Breast epithelium (tissue), 4 donors: ENCODE data around the gene GCC2. TPM values are rescaled to one million over a fixed set of nuclear protein-coding genes. Genes with fewer than 3 reads are reported as not detected.
"Not testable (repeated sequence)": the region's sequence is repeated elsewhere in the genome, so short reads cannot be mapped to it uniquely, and the experiment has no call there.

Experiments
- DNase-seq, 2 donors: peaks; one replicate each; pipeline ENCODE4 v3.0.0-alpha.2; 2019; ENCODE audit warnings: low spot score in 2 of 2
- H3K27ac ChIP-seq, 2 donors: fragments of 200-600 bp; sonication (generic) in 1 of 2; one replicate each; pipeline ENCODE4 v1.5.1; 2016 to 2019; ENCODE audit warnings: mild to moderate bottlenecking in 1 of 2
- H3K27me3 ChIP-seq, 2 donors: fragments of 200-600 bp; sonication (generic) in 1 of 2; one replicate each; pipeline versions ENCODE4 v1.5.1 to v1.6.0; 2017 to 2019; ENCODE audit warnings: control low read depth in 1 of 2, mild to moderate bottlenecking in 1 of 2
- H3K36me3 ChIP-seq: fragments of 200-600 bp; one replicate; pipeline ENCODE4 v1.5.1; 2019
- H3K4me1 ChIP-seq, 2 donors: fragments of 200-600 bp; sonication (generic); one replicate each; pipeline ENCODE4 v1.5.1; 2016 to 2019; ENCODE audit warnings: control low read depth in 1 of 2
- H3K4me3 ChIP-seq, 3 donors: fragments of 200-600 bp; sonication (generic); 1 replicate in 2 of 3; 2 replicates in 1 of 3; pipeline ENCODE4 v1.5.1; 2016 to 2019; ENCODE audit warnings: mild to moderate bottlenecking in 3 of 3, moderate library complexity in 2 of 3
- H3K9me3 ChIP-seq, 2 donors: fragments of 200-600 bp; sonication (generic) in 1 of 2; one replicate each; pipeline ENCODE4 v1.5.1; 2016 to 2019; ENCODE audit warnings: control low read depth in 1 of 2
- POLR2A ChIP-seq: fragments of 450-650 bp; IDR thresholded peaks from one replicate; pipeline ENCODE4 v1.6.1; 2016; ENCODE audit warnings: antibody characterized with exemption, mild to moderate bottlenecking, moderate library complexity
- POLR2AphosphoS5 ChIP-seq, 3 donors: sonication (generic); formaldehyde crosslinking; IDR thresholded peaks; one replicate each; pipeline ENCODE4 v1.6.1; 2017; ENCODE audit warnings: antibody characterized with exemption in 3 of 3
- intact Hi-C: fragments of 100-400 bp; cut with DNase I; formaldehyde crosslinking; loops from one replicate; pipeline ENCODE4 v1.15.1; 2023; ENCODE audit warnings: low total_unique reads
- total RNA-seq, 3 donors: library from RNA; depleted of rRNA; stranded (reverse); fragments of >200 nt; gene quantifications; one replicate each; pipeline ENCODE4 v1.1.0, GENCODE V29; 2016
- TF ChIP-seq, protein P1 (sequence below), 3 donors: fragments of 450-650 bp; IDR thresholded peaks; one replicate each; pipeline ENCODE4 v1.5.1; 2016 to 2017; ENCODE audit warnings: antibody characterized with exemption in 3 of 3, mild to moderate bottlenecking in 3 of 3, moderate library complexity in 3 of 3

The GCC2 gene
- total RNA-seq, 3 donors from 2014 or later: 26.4 to 97.6 (median 63.3) TPM

DNA sequence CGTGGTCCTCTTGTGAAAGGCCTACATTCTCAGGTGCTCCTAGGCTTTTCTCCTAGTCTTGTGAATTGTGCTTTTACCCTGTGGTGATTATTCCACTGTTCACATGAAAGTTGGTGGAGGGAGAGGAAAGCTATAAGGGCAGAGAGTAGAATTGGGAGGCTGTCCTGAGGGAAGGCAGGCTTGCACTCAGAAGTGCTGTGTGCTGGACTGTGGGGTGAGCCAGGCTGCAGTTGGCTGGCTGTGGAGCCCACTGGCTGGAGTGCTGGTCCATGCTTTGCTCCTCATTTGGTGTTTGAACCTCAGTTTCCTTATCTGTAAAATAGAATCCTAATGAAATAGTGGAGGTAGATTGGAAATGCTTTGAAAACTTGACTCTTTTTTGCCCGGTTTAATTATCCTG is 106.6 kb downstream of the GCC2 start:
- Histone ChIP-seq H3K4me3 (no peak overlapping the region), H3K27me3 (no peaks in the 10 kb centered on the region), H3K36me3 (no peaks in the 10 kb centered on the region), H3K27ac (no peak overlapping the region), H3K4me1 (no peaks in the 10 kb centered on the region), H3K9me3 (no peaks in the 10 kb centered on the region)
- TF ChIP-seq, protein P1, sequence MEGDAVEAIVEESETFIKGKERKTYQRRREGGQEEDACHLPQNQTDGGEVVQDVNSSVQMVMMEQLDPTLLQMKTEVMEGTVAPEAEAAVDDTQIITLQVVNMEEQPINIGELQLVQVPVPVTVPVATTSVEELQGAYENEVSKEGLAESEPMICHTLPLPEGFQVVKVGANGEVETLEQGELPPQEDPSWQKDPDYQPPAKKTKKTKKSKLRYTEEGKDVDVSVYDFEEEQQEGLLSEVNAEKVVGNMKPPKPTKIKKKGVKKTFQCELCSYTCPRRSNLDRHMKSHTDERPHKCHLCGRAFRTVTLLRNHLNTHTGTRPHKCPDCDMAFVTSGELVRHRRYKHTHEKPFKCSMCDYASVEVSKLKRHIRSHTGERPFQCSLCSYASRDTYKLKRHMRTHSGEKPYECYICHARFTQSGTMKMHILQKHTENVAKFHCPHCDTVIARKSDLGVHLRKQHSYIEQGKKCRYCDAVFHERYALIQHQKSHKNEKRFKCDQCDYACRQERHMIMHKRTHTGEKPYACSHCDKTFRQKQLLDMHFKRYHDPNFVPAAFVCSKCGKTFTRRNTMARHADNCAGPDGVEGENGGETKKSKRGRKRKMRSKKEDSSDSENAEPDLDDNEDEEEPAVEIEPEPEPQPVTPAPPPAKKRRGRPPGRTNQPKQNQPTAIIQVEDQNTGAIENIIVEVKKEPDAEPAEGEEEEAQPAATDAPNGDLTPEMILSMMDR (IDR thresholded peaks at IDR 0.05): no peak
- TF ChIP-seq POLR2A: no peak
- TF ChIP-seq POLR2AphosphoS5 (IDR thresholded peaks at IDR 0.05): no peak
- DNase-seq: no peak
- intact Hi-C loops: no loop called here

GRCh38 chr2:108556581-108556980 is 107.6 kb downstream of the GCC2 start:
- H3K4me1 ChIP-seq, DNase-seq, H3K27ac ChIP-seq, H3K36me3 ChIP-seq, H3K27me3 ChIP-seq, intact Hi-C loops, H3K9me3 ChIP-seq, H3K4me3 ChIP-seq: not testable (repeated sequence)

Other genes starting within 250 kb of the GCC2 start
- gene SULT1C3, start 209.2 kb upstream of the GCC2 start, total RNA-seq: 1 to 10 TPM in 1 of 3 donors, under 1 TPM in 1, not detected in 1; 0.66 to 2.0 TPM
- gene SULT1C2, start 160.3 kb upstream of the GCC2 start, total RNA-seq: 1 to 10 TPM in 2 of 3 donors, not detected in 1; 1.2 to 1.9 TPM
- 10 to 100 TPM in 1 of 3 donors, 1 to 10 TPM in 2; 1.4 to 19.8 (median 5.9) TPM for gene SULT1C4, start 71.3 kb upstream of the GCC2 start, total RNA-seq
- gene LIMS1, start 85.3 kb downstream of the GCC2 start, total RNA-seq: 100 to 1,000 TPM in 1 of 3 donors, 10 to 100 TPM in 2; 66.5 to 123 (median 93.1) TPM